HG02798 (cell line): ENCODE results near the gene ITGB6.

Source experiments
- ATAC-seq: cut with Tn5 transposase; IDR thresholded peaks from one replicate; pipeline ENCODE4 v1.9.1; 2021; ENCODE audit warnings: mild to moderate bottlenecking; ENCODE audit not compliant: unreplicated experiment, poor library complexity

ITGB6 gene

GRCh38 chr2:160199683-160200389 is at the start of gene ITGB6:
TSS of gene ITGB6 (minus strand) at chr2:160200272. CDS start at chr2:160200063, 209 bp downstream.
- no peak for ATAC-seq

- no peak for ATAC-seq
Observed at GRCh38 chr2:160247296-160248035, 47.4 kb upstream of the ITGB6 start.

DNA sequence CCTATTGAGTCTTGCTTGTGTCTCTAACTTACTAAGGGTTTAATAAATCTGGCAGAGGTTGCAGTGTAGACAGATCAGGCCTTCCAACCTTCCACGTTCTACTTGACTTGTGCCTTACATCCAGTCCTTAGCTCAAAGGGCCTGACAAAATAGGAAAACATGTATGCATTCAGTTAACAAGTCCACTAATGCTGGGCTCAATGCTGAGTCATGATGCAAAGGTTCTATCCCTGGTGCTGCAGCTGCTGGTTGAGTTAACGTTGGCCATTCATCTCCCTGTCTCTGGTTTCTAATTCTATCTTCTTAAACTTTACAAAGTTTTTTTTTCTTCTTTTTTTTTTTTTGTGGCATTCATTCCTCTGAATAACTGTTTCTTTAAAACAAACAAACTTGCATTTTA is 46.3 kb upstream of the ITGB6 start:
- ATAC-seq: no peak

DNA sequence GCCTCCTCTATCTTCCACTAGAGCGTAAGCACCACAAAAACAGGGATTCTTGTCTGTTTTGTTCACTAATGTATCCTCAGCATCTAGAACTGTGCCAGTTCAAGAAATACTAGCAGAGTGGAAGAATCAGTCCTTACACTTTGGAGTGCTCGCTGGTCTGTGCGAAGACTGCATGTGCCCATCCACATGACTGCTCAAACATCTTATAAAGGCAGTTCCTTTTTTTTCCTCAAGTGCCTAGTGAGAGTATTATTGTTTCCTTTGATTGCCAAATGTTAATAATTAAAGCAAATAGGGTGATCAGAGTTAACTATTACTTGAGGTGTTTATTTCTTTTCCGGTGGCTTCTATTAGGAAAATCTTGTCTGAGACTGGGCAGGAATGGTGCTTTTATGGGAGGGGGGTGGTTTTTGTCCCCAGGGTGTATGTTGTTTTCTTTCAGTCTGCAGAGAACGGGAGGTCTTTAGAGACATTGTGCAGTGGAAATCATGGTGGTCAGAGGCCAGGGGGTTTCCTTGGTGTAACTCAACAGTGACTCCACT is 45.6 kb upstream of the ITGB6 start:
- no peak for ATAC-seq

DNA sequence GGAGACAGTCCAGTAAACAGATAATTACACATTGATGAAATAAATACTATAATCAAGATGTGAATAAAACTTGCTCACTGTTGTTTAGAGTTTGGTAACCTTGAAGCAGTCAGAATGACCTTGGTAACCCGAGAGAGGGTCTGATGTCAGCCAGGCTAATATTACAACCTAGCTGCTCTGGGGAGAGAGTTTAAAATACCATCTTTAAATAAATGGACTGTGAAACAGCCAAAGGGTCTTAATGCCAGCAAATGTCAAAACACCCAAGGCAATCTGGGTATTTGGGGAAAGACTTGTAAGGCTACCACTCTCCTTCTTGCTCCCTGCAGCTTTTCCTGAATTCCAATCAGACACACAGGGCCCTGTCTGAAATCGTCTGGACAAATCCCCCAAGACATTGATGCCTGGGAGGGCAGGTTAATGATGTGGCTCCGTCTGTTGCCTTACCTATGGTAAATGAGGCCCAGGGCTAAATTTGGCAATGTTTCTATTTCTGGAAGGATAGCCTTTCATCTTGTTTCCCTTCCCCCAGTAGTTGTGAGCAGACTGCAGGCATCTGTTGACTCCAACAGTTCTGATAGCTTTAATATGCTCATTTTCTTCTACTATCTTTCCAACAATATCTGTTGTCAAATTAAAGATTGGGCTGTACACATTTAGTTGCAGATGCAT is 43.0 kb upstream of the ITGB6 start:
- ATAC-seq: no peak

DNA sequence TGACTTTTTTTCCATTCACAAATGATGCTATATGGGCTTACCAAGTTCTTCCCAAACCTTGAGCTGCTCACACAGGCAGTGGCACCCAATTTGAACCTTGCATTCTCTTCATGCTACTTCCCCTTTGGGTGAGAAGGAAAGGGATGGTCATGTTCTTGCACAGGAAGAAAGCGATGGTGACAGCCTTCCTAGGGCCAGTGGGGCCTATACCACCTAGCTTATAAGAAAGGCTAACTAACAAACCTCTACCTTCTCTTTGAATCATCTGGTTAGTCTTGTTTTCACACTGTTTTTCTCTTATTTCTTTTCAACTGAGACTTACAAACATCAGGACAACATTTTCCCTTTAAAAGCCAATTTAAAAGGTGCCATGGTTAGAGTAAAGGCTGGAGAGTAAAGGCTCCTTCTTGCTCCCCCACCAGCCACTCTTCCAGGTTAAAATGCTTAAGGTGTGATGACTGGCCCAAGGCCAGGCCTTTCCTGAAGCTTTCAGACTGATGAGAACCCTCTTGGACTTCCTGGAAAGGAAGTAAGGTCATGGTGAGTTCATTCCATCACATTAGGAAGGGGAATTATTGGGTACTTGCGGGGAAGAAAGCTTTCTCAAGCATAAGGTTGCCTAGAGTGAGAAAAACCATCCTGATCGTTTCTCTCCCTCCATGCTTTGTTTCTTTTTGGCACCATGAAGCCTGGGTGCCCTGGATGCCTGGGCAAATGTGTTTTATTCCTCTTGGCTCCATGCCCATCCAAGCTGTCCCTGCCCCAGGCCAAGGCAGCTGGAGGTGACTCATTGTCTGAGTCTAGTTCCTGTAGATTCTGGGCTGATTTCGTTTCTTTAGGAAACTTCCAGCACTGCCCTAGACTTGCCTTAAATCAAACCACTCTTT is 41.4 kb upstream of the ITGB6 start:
- ATAC-seq: no peak

DNA sequence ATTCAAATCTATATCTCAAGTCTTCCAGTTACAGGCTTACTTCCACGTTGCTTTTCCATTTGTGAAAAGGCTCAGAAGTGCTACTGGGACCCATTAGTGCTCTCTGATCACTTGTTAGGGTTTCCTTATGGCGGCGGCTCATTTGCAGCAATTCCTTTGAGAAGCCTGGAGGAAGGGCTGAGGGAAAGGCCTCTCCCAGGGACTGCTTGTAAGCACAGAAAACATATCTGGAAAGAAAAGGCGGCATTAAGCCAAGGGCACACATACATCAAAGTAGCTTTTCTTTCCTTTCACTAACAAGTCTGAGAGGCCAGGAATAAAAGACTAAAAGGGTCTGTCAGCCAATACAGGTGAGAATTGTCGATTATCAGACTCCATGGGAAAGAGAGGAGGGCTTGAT is 39.4 kb upstream of the ITGB6 start:
- no peak for ATAC-seq

GRCh38 chr2:160238392-160238791 is 38.3 kb upstream of the ITGB6 start:
- ATAC-seq: no peak

DNA sequence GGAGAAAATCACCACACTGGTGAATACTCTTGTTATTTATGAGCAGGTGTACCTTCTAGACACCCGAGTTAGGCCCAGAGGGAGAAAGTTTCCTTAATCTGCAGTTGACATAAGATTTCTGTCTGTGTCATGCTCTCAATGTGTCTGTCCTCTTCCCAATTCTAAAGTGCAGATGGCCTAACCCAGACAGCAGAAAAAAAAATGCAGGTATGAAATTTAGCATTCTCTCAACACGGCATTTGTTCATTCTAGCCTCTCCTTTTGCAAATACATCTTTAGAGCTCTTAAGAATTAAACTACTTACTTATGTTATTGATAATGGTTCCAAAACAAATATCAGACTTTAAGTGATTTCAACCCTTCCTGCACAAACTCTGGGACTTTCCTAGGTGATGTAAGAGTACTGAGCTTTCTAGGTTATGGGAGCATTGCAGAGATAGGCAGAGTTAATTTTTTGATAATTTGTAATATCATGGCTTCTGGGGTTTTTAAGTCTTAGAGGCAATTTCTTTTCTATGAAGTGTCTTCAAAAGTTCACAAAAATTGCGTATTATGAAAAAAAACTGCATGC is 32.9 kb upstream of the ITGB6 start:
- no peak for ATAC-seq

DNA sequence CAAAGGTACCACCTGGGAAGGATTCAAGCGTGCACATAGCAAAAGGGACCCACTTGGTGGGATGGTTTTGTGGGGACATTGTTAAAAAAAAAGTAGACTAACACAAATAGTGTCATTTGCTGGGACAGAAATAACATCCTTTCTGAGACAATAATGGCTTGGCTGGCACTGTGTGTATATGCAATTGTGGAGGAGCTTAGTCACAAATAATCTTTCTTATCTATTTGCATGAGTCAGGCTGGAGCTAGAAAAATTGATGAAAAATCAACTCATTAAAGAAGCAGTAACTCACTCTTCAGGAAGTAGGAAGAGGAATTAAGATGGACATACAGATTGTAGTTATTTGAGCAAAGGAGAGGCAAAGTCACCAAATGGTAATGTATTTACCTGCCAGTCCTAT is 29.5 kb upstream of the ITGB6 start:
- no peak for ATAC-seq

- ATAC-seq: no peak
Observed at GRCh38 chr2:160228141-160228917, 28.3 kb upstream of the ITGB6 start.

DNA sequence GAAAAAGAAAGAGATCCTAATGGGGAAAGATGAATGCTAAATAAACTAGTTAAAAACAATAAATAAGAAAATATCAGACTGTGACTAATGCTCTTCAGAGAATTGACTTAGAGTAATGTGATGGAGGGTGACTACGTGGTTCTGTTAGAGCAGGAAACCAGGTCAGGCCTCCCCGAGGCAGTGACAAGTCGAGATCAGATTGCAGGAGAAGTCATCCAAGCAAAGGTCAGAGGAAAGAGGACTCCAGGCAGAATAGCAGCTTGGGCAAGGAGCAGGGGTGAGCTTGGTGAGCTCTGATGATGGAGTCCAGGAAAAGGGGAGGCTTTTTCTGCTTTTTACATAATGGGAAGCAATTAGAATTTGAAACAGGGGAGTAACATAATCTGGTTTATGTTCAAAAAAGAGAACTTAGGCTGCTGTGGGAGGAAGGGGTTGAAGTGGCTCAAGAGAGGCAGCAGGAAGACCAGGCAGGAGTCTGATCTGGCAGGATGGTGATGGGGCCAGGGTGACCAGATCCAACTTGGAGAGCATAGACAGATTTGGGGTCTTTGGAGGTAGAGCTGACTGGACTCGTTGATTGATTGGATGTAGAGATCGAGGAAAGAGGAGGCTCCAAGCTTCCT is 27.3 kb upstream of the ITGB6 start:
- ATAC-seq: no peak

DNA sequence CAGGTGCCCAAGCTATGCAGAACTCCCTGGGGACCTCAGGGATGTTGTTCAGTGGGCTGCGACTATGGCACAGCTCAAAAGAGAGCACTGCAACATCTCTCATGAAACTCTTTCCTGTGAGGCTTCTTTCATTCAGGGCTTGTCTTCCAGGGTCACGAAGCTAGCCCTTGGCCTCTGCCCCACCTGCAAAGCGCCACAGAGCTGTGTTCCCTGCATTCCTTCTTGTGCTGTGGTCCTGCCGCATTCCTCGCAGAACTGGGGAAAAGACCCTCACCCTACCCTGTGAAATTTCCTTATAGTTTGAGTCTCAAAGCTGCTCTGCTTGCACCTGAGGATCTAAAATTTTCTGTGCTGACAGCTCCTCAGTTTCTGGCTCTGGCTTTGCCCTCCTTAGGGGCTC is 26.3 kb upstream of the ITGB6 start:
- no peak for ATAC-seq

DNA sequence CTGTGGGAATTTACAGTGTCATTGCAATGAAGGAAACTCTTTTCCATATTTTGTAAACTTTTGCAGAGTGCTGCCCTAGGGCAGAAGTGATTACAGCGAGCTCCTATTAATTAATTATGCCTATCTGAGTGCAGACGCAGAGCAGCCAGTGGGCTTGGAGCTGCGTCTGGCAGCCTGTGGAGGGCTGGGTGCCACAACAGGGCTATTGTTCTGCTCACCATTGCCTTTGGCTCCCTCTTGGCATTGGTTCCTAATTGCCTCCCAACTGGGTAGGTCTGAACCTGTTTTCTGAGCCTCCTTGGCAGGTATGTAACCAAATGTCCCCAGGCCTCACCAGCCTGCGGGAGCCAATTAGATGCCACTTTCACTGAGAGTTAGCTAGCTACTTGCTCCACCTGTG is 25.6 kb upstream of the ITGB6 start:
- no peak for ATAC-seq

GRCh38 chr2:160224507-160224906 is 24.4 kb upstream of the ITGB6 start:
- no peak for ATAC-seq

DNA sequence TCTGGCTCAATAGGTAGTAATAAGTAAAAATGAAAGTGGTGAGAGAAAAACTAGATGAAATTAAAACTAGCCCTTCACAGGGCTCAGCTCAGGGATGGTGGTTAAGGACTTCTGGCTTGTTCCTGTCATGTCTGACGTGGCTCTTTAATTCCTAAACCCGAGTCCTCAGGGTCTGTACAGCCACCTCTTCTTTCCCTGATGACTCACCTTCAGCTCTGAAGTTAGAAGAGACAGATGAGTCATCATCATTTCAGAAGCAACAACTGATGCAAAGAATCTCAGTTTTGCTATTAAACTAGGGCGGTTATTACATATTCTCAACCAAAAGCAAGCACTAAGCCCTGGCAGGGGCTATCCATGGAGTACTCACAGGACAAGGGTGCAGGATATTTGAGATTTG is 24.0 kb upstream of the ITGB6 start:
- peak; percentile 92 for ATAC-seq

DNA sequence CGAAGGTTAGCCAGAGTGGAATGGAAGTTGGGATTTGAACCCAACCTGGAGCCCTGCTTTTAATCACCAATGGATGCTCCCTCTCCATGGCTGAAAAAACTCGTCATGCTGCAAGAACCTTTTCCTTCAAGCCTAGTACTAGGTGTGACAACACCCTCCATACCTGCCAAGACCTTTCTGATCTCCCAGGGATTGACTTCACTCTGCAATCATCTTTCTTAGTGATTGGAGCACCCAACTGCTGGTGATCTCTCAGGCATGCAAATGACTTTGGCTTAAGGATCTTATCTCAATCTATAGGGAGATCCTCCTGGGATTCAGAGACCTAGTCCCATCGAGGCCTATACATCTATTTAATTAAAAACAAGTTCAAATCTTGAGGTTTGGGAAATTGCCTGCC is 23.5 kb upstream of the ITGB6 start:
- ATAC-seq: no peak

- ATAC-seq: no peak
Observed at GRCh38 chr2:160222546-160223283, 22.6 kb upstream of the ITGB6 start.
